IPS-18a (cell line): ENCODE measurements around the gene LRRIQ4.

Experiments
- H3K27ac ChIP-seq: one replicate; pipeline ENCODE4 v1.5.1; 2013; ENCODE audit warnings: low read length
- H3K27me3 ChIP-seq: one replicate; pipeline ENCODE4 v1.6.1; 2013; ENCODE audit warnings: mild to moderate bottlenecking, low read length; ENCODE audit not compliant: control insufficient read depth, insufficient read depth
- H3K36me3 ChIP-seq: one replicate; pipeline ENCODE4 v1.6.1; 2013; ENCODE audit warnings: low read depth, low read length; ENCODE audit not compliant: control insufficient read depth
- H3K4me1 ChIP-seq: one replicate; pipeline ENCODE4 v1.6.1; 2013; ENCODE audit warnings: low read depth, low read length; ENCODE audit not compliant: control insufficient read depth
- H3K4me3 ChIP-seq: one replicate; pipeline ENCODE4 v1.5.1; 2013; ENCODE audit warnings: low read length
- H3K9ac ChIP-seq: one replicate; pipeline ENCODE4 v1.6.1; 2013; ENCODE audit warnings: mild to moderate bottlenecking, low read length, moderate library complexity
- H3K9me3 ChIP-seq: one replicate; pipeline ENCODE4 v1.6.1; 2013; ENCODE audit warnings: low read depth, low read length; ENCODE audit not compliant: control insufficient read depth

Gene LRRIQ4

GRCh38 chr3:169865176-169865767 lies 52.6 kb downstream of the LRRIQ4 start:
- Histone ChIP-seq H3K27me3 (no peaks in the 10 kb centered on the region), H3K9ac (no peak overlapping the region), H3K36me3 (no peaks in the 10 kb centered on the region), H3K4me1 (peaks cover 7% of the 10 kb centered on the region), H3K9me3 (no peaks in the 10 kb centered on the region), H3K4me3 (no peak overlapping the region), H3K27ac (no peak overlapping the region)

GRCh38 chr3:169867584-169868210 lies 55.0 kb downstream of the LRRIQ4 start:
- Histone ChIP-seq H3K27me3 (no peaks in the 10 kb centered on the region), H3K9ac (no peak overlapping the region), H3K27ac (no peak overlapping the region), H3K9me3 (no peaks in the 10 kb centered on the region), H3K4me3 (no peak overlapping the region), H3K36me3 (no peaks in the 10 kb centered on the region), H3K4me1 (peaks cover 3% of the 10 kb centered on the region)

- no peaks in the 10 kb centered on the region for H3K36me3 ChIP-seq
- no peaks in the 10 kb centered on the region for H3K9me3 ChIP-seq
- H3K4me1 ChIP-seq = peaks cover 3% of the 10 kb centered on the region
- no peak overlapping the region for H3K4me3 ChIP-seq
- H3K27me3 ChIP-seq = no peaks in the 10 kb centered on the region
- H3K27ac ChIP-seq = no peak overlapping the region
- H3K9ac ChIP-seq = no peak overlapping the region
Measured at GRCh38 chr3:169868369-169868768, 55.7 kb downstream of the LRRIQ4 start.

- no peak within 1 kb of the TSS for H3K27ac ChIP-seq
- H3K4me1 ChIP-seq = peaks cover 3% of the 10 kb centered on the region
- H3K9me3 ChIP-seq = no peaks in the 10 kb centered on the region
- no peak within 1 kb of the TSS for H3K4me3 ChIP-seq
- no peaks in the 10 kb centered on the region for H3K36me3 ChIP-seq
- no peak within 1 kb of the TSS for H3K9ac ChIP-seq
- H3K27me3 ChIP-seq = no peaks in the 10 kb centered on the region
Measured at GRCh38 chr3:169869484-169870220, 57.0 kb downstream of the LRRIQ4 start, which contains the start of gene LRRC31. LRRC31 (minus strand) TSS chr3:169869935; CDS start chr3:169869807, 128 bp downstream.

- H3K4me3 ChIP-seq = no peak overlapping the region
- H3K27ac ChIP-seq = no peak overlapping the region
- no peaks in the 10 kb centered on the region for H3K36me3 ChIP-seq
- H3K27me3 ChIP-seq = no peaks in the 10 kb centered on the region
- H3K9me3 ChIP-seq = no peaks in the 10 kb centered on the region
- H3K9ac ChIP-seq = no peak overlapping the region
- H3K4me1 ChIP-seq = peaks cover 3% of the 10 kb centered on the region
Measured at GRCh38 chr3:169871129-169871886, 58.6 kb downstream of the LRRIQ4 start.

GRCh38 chr3:169879013-169879557 lies 66.4 kb downstream of the LRRIQ4 start:
- Histone ChIP-seq H3K27ac (no peak overlapping the region), H3K4me1 (no peaks in the 10 kb centered on the region), H3K9me3 (no peaks in the 10 kb centered on the region), H3K27me3 (no peaks in the 10 kb centered on the region), H3K4me3 (no peak overlapping the region), H3K9ac (no peak overlapping the region), H3K36me3 (no peaks in the 10 kb centered on the region)

GRCh38 chr3:169879845-169880575 lies 67.3 kb downstream of the LRRIQ4 start:
- H3K36me3 ChIP-seq = no peaks in the 10 kb centered on the region
- no peak overlapping the region for H3K4me3 ChIP-seq
- no peaks in the 10 kb centered on the region for H3K4me1 ChIP-seq
- H3K9ac ChIP-seq = no peak overlapping the region
- H3K27me3 ChIP-seq = no peaks in the 10 kb centered on the region
- H3K27ac ChIP-seq = no peak overlapping the region
- H3K9me3 ChIP-seq = no peaks in the 10 kb centered on the region

GRCh38 chr3:169880576-169881250 lies 68.0 kb downstream of the LRRIQ4 start:
- Histone ChIP-seq H3K4me3 (no peak overlapping the region), H3K4me1 (peaks cover 2% of the 10 kb centered on the region), H3K9me3 (no peaks in the 10 kb centered on the region), H3K36me3 (no peaks in the 10 kb centered on the region), H3K27me3 (no peaks in the 10 kb centered on the region), H3K9ac (no peak overlapping the region), H3K27ac (no peak overlapping the region)

GRCh38 chr3:169886671-169887070 lies 74.0 kb downstream of the LRRIQ4 start:
- H3K27me3 ChIP-seq = no peaks in the 10 kb centered on the region
- H3K27ac ChIP-seq = no peak overlapping the region
- H3K9ac ChIP-seq = no peak overlapping the region
- no peaks in the 10 kb centered on the region for H3K9me3 ChIP-seq
- H3K4me1 ChIP-seq = peaks cover 12% of the 10 kb centered on the region
- H3K4me3 ChIP-seq = no peak overlapping the region
- no peaks in the 10 kb centered on the region for H3K36me3 ChIP-seq
